Uterus (tissue), 4 donors: Measurements from ENCODE around the gene RBMXL3. TPM values are rescaled to one million over a fixed set of nuclear protein-coding genes. Genes with fewer than 3 reads are reported as not detected.
"Not testable (repeated sequence)": the region's sequence is repeated elsewhere in the genome, so short reads cannot be mapped to it uniquely, and the experiment has no call there.

Experiments used
- DNase-seq, 2 donors: peaks; one replicate each; pipeline ENCODE4 v3.0.0-alpha.2; 2019 to 2020
- H3K27ac ChIP-seq, 2 donors: fragments of 200-600 bp; sonication (generic); 1 replicate in 1 of 2; 2 replicates in 1 of 2; pipeline ENCODE4 v1.5.1; 2016 to 2018
- H3K27me3 ChIP-seq, 2 donors: fragments of 200-600 bp; sonication (generic); one replicate each; pipeline ENCODE4 v1.5.1; 2018 to 2019; ENCODE audit warnings: control low read depth in 1 of 2
- H3K36me3 ChIP-seq, 2 donors: fragments of 200-600 bp; sonication (generic); one replicate each; pipeline ENCODE4 v1.5.1; 2019; ENCODE audit warnings: control low read depth in 1 of 2
- H3K4me1 ChIP-seq, 2 donors: fragments of 200-600 bp; sonication (generic); one replicate each; pipeline ENCODE4 v1.5.1; 2018 to 2019; ENCODE audit warnings: control low read depth in 1 of 2
- H3K4me3 ChIP-seq, 2 donors: fragments of 200-600 bp; sonication (generic); 1 replicate in 1 of 2; 2 replicates in 1 of 2; pipeline ENCODE4 v1.5.1; 2018 to 2019; ENCODE audit warnings: mild to moderate bottlenecking in 1 of 2
- H3K9me3 ChIP-seq, 2 donors: fragments of 200-600 bp; sonication (generic); one replicate each; pipeline ENCODE4 v1.5.1; 2019; ENCODE audit warnings: control low read depth in 1 of 2
- CTCF ChIP-seq, 4 experiments: fragments of 200-600 bp in 2 of 4; fragments of 450-650 bp in 2 of 4; sonication (generic) in 2 of 4; IDR thresholded peaks; one replicate each; pipeline ENCODE4 v1.5.1; 2016 to 2019; ENCODE audit warnings: antibody characterized with exemption in 4 of 4, mild to moderate bottlenecking in 2 of 4, moderate library complexity in 1 of 4
- POLR2A ChIP-seq, 2 donors: fragments of 450-650 bp; IDR thresholded peaks; one replicate each; pipeline ENCODE4 v1.6.1; 2016; ENCODE audit warnings: antibody characterized with exemption in 2 of 2, mild to moderate bottlenecking in 1 of 2, moderate library complexity in 1 of 2
- intact Hi-C: fragments of 100-400 bp; cut with DNase I; formaldehyde crosslinking; loops from one replicate; pipeline ENCODE4 v1.15.1; 2023; ENCODE audit warnings: low total_unique reads
- total RNA-seq, 4 donors: library from RNA; depleted of rRNA in 3 of 4; stranded (reverse); fragments of >200 nt in 3 of 4; gene quantifications; one replicate each; pipeline versions ENCODE4 v1.1.0 to v1.2.4, GENCODE V29; 2014 to 2023
- donor health status: DM: yes; HTN: yes; CAD: no.

The RBMXL3 gene
- total RNA-seq, 4 donors from 2014 or later, result not detected

GRCh38 chrX:115190636-115191489 lies 1.7 kb downstream of the RBMXL3 start:
- no peak for DNase-seq
- intact Hi-C loops, result no loop called here
- H3K4me1 ChIP-seq, result no peaks in the 10 kb centered on the region
- H3K27me3 ChIP-seq, result no peaks in the 10 kb centered on the region
- TF ChIP-seq CTCF (IDR thresholded peaks at IDR 0.05) (no peak), POLR2A (IDR thresholded peaks at IDR 0.05) (no peak)
- H3K27ac ChIP-seq, result no peak overlapping the region
- no peak overlapping the region for H3K4me3 ChIP-seq
- no peaks in the 10 kb centered on the region for H3K9me3 ChIP-seq
- H3K36me3 ChIP-seq, result no peaks in the 10 kb centered on the region

GRCh38 chrX:115191490-115192243 lies 2.5 kb downstream of the RBMXL3 start:
- Histone ChIP-seq H3K4me1 (no peaks in the 10 kb centered on the region), H3K4me3 (no peak overlapping the region), H3K27me3 (no peaks in the 10 kb centered on the region), H3K9me3 (no peaks in the 10 kb centered on the region), H3K27ac (no peak overlapping the region), H3K36me3 (no peaks in the 10 kb centered on the region)
- TF ChIP-seq POLR2A (IDR thresholded peaks at IDR 0.05) (no peak), CTCF (IDR thresholded peaks at IDR 0.05) (no peak)
- DNase-seq, result no peak
- intact Hi-C loops, result no loop called here

- intact Hi-C loops, result no loop called here
- no peak for DNase-seq
Observed at GRCh38 chrX:115192244-115192700, 3.1 kb downstream of the RBMXL3 start.

GRCh38 chrX:115204040-115204439 lies 14.8 kb downstream of the RBMXL3 start:
- H3K36me3 ChIP-seq, result no peaks in the 10 kb centered on the region
- TF ChIP-seq POLR2A (IDR thresholded peaks at IDR 0.05), result no peak
- no peak for TF ChIP-seq CTCF (IDR thresholded peaks at IDR 0.05)
- no peak overlapping the region for H3K27ac ChIP-seq
- intact Hi-C loops, result no loop called here
- no peak for DNase-seq
- H3K4me3 ChIP-seq, result no peak overlapping the region
- H3K9me3 ChIP-seq, result no peaks in the 10 kb centered on the region
- no peaks in the 10 kb centered on the region for H3K27me3 ChIP-seq
- H3K4me1 ChIP-seq, result no peaks in the 10 kb centered on the region

More at GRCh38 chrX:115192244-115192700, 3.1 kb downstream of the RBMXL3 start:
- TF ChIP-seq CTCF (IDR thresholded peaks at IDR 0.05), result no peak
- no peak for TF ChIP-seq POLR2A (IDR thresholded peaks at IDR 0.05)
- no peak overlapping the region for H3K4me3 ChIP-seq
- no peaks in the 10 kb centered on the region for H3K36me3 ChIP-seq
- no peaks in the 10 kb centered on the region for H3K4me1 ChIP-seq
- H3K27ac ChIP-seq, result no peak overlapping the region
- H3K27me3 ChIP-seq, result no peaks in the 10 kb centered on the region
- H3K9me3 ChIP-seq, result no peaks in the 10 kb centered on the region

GRCh38 chrX:115209547-115209946 lies 20.3 kb downstream of the RBMXL3 start:
- H3K27ac ChIP-seq, H3K4me3 ChIP-seq, intact Hi-C loops, H3K27me3 ChIP-seq, H3K9me3 ChIP-seq, DNase-seq, H3K36me3 ChIP-seq, H3K4me1 ChIP-seq: not testable (repeated sequence)
